GM10248 (cell line): ENCODE results near the gene CHRM5.

Experiments
- CTCF ChIA-PET: fragments of 300-600 bp; sonication (Branson Sonifier 250); formaldehyde crosslinking; extraction: SDS; loops from one replicate; lab custom pipeline; 2021; ENCODE audit warnings: antibody characterized with exemption; lab: Yijun Ruan, JAX
- POLR2A ChIA-PET: fragments of 350-650 bp; sonication (Branson Sonifier 250); formaldehyde crosslinking; extraction: SDS; loops from one replicate; lab custom pipeline; 2020; ENCODE audit warnings: antibody characterized with exemption; lab: Yijun Ruan, JAX
- DNase-seq: peaks from one replicate; pipeline ENCODE4 v3.0.0; 2012; ENCODE audit errors: extremely low spot score
- TF ChIP-seq, protein P1 (sequence below): IDR thresholded peaks from 2 replicates; pipeline ENCODE4 v1.5.1; 2012; ENCODE audit warnings: mild to moderate bottlenecking, low read depth; ENCODE audit errors: extremely low read depth, missing control alignments, control extremely low read depth

CHRM5 gene

DNA sequence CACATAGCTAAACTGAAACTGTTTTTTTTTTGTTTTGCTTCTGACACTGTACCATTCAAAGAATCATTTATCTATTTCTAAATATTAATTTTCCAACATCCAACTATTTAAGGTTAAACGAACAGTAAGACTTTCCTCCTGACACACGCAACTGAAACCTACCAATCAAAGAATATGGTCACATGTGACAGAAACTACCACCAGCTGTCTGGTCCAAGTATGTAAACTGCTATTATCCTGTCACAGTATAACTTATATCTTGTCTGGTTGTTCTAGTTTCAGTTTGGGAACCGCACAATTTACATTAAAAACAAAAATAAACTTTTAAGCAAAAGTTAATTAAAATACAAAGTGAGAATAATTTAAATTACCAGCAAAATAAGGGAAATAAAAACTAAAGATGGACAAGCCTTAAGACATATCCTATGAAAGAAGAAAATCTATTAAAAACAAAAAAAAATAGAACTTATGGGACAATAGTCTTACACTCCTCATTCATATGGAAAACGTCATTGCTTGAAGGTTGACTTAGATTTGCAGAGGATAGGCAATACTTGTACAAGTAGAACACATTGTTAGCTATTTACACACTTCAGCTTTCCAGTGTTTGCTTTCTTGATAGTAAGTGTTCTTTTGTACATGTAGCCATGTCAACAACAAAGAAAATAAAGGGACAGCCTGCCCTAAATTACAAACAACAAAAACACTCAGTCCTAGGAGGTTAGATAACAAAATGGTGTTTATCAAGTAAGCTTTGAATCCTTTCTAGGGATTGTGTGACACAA lies 26.8 kb upstream of the CHRM5 start:
- CTCF ChIA-PET = no interaction called here

GRCh38 chr15:33946152-33946551 lies 22.1 kb upstream of the CHRM5 start:
- ChIA-PET CTCF (interaction anchor here (1.5 kb wide), 1 partner anchor 23 kb away, joined by 3 read pairs; the partner anchor contains the start of gene CHRM5), POLR2A (no interaction called here)
- TF ChIP-seq, protein P1, sequence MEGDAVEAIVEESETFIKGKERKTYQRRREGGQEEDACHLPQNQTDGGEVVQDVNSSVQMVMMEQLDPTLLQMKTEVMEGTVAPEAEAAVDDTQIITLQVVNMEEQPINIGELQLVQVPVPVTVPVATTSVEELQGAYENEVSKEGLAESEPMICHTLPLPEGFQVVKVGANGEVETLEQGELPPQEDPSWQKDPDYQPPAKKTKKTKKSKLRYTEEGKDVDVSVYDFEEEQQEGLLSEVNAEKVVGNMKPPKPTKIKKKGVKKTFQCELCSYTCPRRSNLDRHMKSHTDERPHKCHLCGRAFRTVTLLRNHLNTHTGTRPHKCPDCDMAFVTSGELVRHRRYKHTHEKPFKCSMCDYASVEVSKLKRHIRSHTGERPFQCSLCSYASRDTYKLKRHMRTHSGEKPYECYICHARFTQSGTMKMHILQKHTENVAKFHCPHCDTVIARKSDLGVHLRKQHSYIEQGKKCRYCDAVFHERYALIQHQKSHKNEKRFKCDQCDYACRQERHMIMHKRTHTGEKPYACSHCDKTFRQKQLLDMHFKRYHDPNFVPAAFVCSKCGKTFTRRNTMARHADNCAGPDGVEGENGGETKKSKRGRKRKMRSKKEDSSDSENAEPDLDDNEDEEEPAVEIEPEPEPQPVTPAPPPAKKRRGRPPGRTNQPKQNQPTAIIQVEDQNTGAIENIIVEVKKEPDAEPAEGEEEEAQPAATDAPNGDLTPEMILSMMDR = no peak
- DNase-seq = no peak

More for the DNA sequence above, 26.8 kb upstream of the CHRM5 start:
- TF ChIP-seq, protein P1 = no peak
- DNase-seq = no peak
- POLR2A ChIA-PET = no interaction called here

DNA sequence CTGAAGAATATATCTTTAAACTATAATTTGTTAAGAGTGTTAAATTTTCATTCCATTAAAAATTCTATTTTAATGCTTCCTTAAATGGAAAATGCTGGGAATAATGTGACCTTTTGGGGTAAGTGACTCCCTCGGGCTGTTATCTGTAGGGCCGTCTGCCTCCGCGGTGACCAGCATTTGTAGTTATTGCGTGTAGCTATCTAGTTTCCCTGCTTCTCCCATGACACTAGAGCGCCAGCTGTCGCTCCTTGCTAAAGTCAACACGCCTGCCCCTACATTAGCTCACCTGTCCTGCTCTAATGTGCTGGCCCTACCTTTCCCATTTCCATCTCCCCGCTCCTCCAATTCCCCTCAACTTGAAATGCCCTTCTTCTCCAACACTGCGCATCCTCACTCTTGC lies 12.4 kb upstream of the CHRM5 start:
- DNase-seq = no peak
- ChIA-PET CTCF (no interaction called here), POLR2A (no interaction called here)
- TF ChIP-seq, protein P1 = no peak

GRCh38 chr15:33956397-33956796 lies 11.9 kb upstream of the CHRM5 start:
- DNase-seq = no peak
- POLR2A ChIA-PET = no interaction called here
- CTCF ChIA-PET = no interaction called here
- TF ChIP-seq, protein P1 = no peak

- CTCF ChIA-PET = no interaction called here
- DNase-seq = no peak
- POLR2A ChIA-PET = no interaction called here
- TF ChIP-seq, protein P1 = no peak
These were observed 8.3 kb upstream of the CHRM5 start for GRCh38 chr15:33959844-33960548.

DNA sequence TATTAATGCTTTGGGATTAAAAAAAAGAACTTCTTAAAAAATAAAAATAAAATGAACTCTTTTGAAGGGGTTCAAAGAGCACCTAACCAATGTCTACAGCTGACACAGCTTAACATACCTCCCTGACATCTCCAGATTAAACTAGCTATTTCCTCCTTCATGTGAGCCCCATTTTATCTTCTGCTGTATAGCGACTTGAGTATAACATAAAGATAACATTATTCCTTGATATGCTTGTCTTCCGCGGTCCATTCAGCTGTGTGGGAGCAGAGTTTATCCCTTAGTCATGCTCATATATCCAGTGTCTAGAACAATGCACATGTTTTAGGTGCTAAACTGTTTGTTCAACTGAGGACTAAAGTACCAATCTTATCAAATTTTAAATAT lies 7.8 kb upstream of the CHRM5 start:
- ChIA-PET CTCF (no interaction called here), POLR2A (no interaction called here)
- TF ChIP-seq, protein P1 = no peak
- no peak for DNase-seq
